GM12878 (cell line): ENCODE data around the gene HMBS. TPM values are rescaled to one million over a fixed set of nuclear protein-coding genes. Genes with fewer than 3 reads are reported as not detected.

Experiments used
- BRCA1 ChIP-seq: IDR thresholded peaks from 2 replicates; pipeline ENCODE4 v1.6.1; 2011; ENCODE audit warnings: low read depth, low read length, improper control_type of control experiment
- CEBPZ ChIP-seq: fragments of 150-350 bp; IDR thresholded peaks from 2 replicates; pipeline ENCODE4 v1.6.1; 2016; ENCODE audit warnings: low read depth, low read length
- CREM ChIP-seq: IDR thresholded peaks from 2 replicates; pipeline ENCODE4 v1.6.1; 2014; ENCODE audit warnings: antibody characterized with exemption, low read depth
- EZH2 ChIP-seq: IDR thresholded peaks from 2 replicates; pipeline ENCODE4 v1.6.1; 2012; ENCODE audit warnings: low read depth, mild to moderate bottlenecking, control low read depth, inconsistent platforms, low read length, borderline replicate concordance; ENCODE audit not compliant: control insufficient read depth
- HSF1 ChIP-seq: fragments of 150-350 bp; IDR thresholded peaks from 2 replicates; pipeline ENCODE4 v1.6.1; 2014; ENCODE audit warnings: mild to moderate bottlenecking, low read depth, low read length
- IKZF1 ChIP-seq: fragments of 450-650 bp; conservative IDR thresholded peaks from 2 replicates; pipeline ENCODE4 v1.6.1; 2017; ENCODE audit warnings: antibody characterized with exemption, mild to moderate bottlenecking
- IRF5 ChIP-seq: fragments of 450-650 bp; IDR thresholded peaks from 2 replicates; pipeline ENCODE4 v1.6.1; 2017; ENCODE audit warnings: borderline replicate concordance
- JUNB ChIP-seq: IDR thresholded peaks from 2 replicates; pipeline ENCODE4 v1.6.1; 2016; ENCODE audit warnings: antibody characterized with exemption, mild to moderate bottlenecking
- KLF5 ChIP-seq: fragments of 450-650 bp; IDR thresholded peaks from 2 replicates; pipeline ENCODE4 v1.6.1; 2014; ENCODE audit warnings: mild to moderate bottlenecking; ENCODE audit not compliant: partially characterized antibody
- LARP7 ChIP-seq: fragments of 450-650 bp; IDR thresholded peaks from 2 replicates; pipeline ENCODE4 v1.6.1; 2017; ENCODE audit warnings: mild to moderate bottlenecking
- MLLT1 ChIP-seq: fragments of 450-650 bp; IDR thresholded peaks from 2 replicates; pipeline ENCODE4 v1.6.1; 2016; ENCODE audit warnings: mild to moderate bottlenecking
- MTA2 ChIP-seq: fragments of 450-650 bp; IDR thresholded peaks from 2 replicates; pipeline ENCODE4 v1.6.1; 2016; ENCODE audit warnings: low read depth, mild to moderate bottlenecking, moderate library complexity
- NFIC ChIP-seq: IDR thresholded peaks from 2 replicates; pipeline ENCODE4 v1.6.1; 2012; ENCODE audit warnings: low read depth, mild to moderate bottlenecking, inconsistent platforms, low read length, moderate library complexity
- NFYB ChIP-seq: IDR thresholded peaks from 2 replicates; pipeline ENCODE4 v1.6.1; 2011; ENCODE audit warnings: low read depth, mild to moderate bottlenecking, low read length, improper control_type of control experiment, moderate library complexity; ENCODE audit not compliant: insufficient read depth
- NRF1 ChIP-seq: conservative IDR thresholded peaks from 2 replicates; pipeline ENCODE4 v1.6.1; 2011; ENCODE audit warnings: mild to moderate bottlenecking, low read depth, low read length, improper control_type of control experiment
- SIX5 ChIP-seq: IDR thresholded peaks from 2 replicates; pipeline ENCODE4 v1.6.1; 2011; ENCODE audit warnings: mild to moderate bottlenecking, low read depth, low read length, moderate library complexity; ENCODE audit not compliant: severe bottlenecking
- SPI1 ChIP-seq: IDR thresholded peaks from 2 replicates; pipeline ENCODE4 v1.6.1; 2011; ENCODE audit warnings: low read depth, mild to moderate bottlenecking, low read length, moderate library complexity, borderline replicate concordance; ENCODE audit not compliant: insufficient read depth
- YBX1 ChIP-seq: fragments of 450-650 bp; IDR thresholded peaks from 2 replicates; pipeline ENCODE4 v1.6.1; 2016; ENCODE audit warnings: antibody characterized with exemption
- ZBTB4 ChIP-seq: fragments of 450-650 bp; formaldehyde crosslinking; IDR thresholded peaks from 2 replicates; pipeline ENCODE4 v1.4.0; 2022; ENCODE audit warnings: mild to moderate bottlenecking, moderate library complexity
- polyA plus RNA-seq, 11 experiments: library from polyadenylated mRNA; depleted of rRNA in 4 of 11; unstranded in 6 of 11; stranded (reverse) in 5 of 11; fragments of >200 nt; fragmentation: Nextera tagmentation in 4 of 11; fragmentation: Illumina TruSeq in 1 of 11; extraction: Ambion mirVana in 4 of 11; extraction: Trizol in 1 of 11; gene quantifications; 1 replicate in 1 of 11; 2 replicates in 10 of 11; pipeline versions ENCODE4 v1.2.1 to v1.2.3, GENCODE V29; 2011 to 2016; ENCODE audit warnings: inconsistent platforms in 2 of 11, missing spikeins in 2 of 11, low read depth in 1 of 11
- total RNA-seq, 4 experiments: library from RNA; depleted of rRNA in 3 of 4; stranded (reverse); fragments of >200 nt in 3 of 4; fragmentation: Illumina TruSeq in 1 of 4; extraction: Trizol in 1 of 4; gene quantifications; 2 replicates each; pipeline versions ENCODE4 v1.2.1 to v1.2.3, GENCODE V29; 2013 to 2021

The HMBS gene
- total and polyA plus RNA-seq, 10 of the 15 experiments (the other 5 are each of a cell fraction or from before 2014, with no cell fraction given) = 17.7 to 96.7 (median 49.7) TPM

GRCh38 chr11:119084663-119085436 is at the start of gene HMBS (continued):
- TF ChIP-seq YBX1 (no peak), BRCA1 (no peak), SIX5 (no peak), CEBPZ (no peak), NFIC (no peak), HSF1 (no peak), NFYB (peak; percentile 87; the same call in 1 of the 2 replicates), EZH2 (no peak), NRF1 (no peak), IKZF1 (peak; percentile 54; the same call in 1 of the 2 replicates), MTA2 (no peak), SPI1 (no peak), ZBTB4 (CRISPR knock-in tag) (no peak), JUNB (no peak), LARP7 (no peak), KLF5 (no peak), CREM (peak; percentile 91), IRF5 (no peak), MLLT1 (no peak)
